GM06990 (cell line): ENCODE data around the gene SCAMP1.
"Not testable (repeated sequence)": the region's sequence is repeated elsewhere in the genome, so short reads cannot be mapped to it uniquely, and the experiment has no call there.

Source experiments
- DNase-seq: peaks from one replicate; pipeline ENCODE4 v3.0.0-alpha.2; 2011; ENCODE audit not compliant: insufficient read length; ENCODE audit errors: extremely low read depth
- H3K27me3 ChIP-seq: replicated peaks from 2 replicates; pipeline ENCODE4 v1.6.0; 2011; ENCODE audit warnings: low read length; ENCODE audit not compliant: control insufficient read depth, insufficient read depth
- H3K36me3 ChIP-seq: 2 replicates; pipeline ENCODE4 v1.5.1; 2011; ENCODE audit warnings: low read length; ENCODE audit not compliant: control insufficient read depth, insufficient read depth
- H3K4me3 ChIP-seq: replicated peaks from 2 replicates; pipeline ENCODE4 v1.5.1; 2011; ENCODE audit warnings: low read depth, mild to moderate bottlenecking, control low read depth, low read length
- TF ChIP-seq, protein P1 (sequence below): IDR thresholded peaks from 2 replicates; pipeline ENCODE4 v1.5.1; 2011; ENCODE audit warnings: low read length, control low read depth, mild to moderate bottlenecking, inconsistent platforms; ENCODE audit not compliant: insufficient read depth, poor library complexity, severe bottlenecking

SCAMP1 gene

DNA sequence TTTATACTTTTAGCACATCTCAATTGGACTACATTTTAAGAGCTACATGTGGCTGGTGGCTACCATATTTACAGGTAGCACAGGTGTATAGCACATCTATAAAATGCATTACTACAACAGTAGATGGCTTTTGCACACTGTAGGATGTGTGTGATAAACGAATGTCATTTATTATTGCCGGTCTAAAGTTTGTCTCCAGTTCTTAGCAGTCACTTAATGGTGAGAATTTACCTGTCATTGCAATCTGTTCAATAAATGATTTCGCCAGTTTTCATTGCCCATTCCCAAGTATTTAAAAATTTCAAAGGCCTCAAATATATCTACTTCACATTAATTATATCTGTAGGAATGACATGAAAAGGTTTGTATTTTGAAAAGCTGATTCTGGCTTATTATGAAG is 15.9 kb downstream of the SCAMP1 start:
- TF ChIP-seq, protein P1, sequence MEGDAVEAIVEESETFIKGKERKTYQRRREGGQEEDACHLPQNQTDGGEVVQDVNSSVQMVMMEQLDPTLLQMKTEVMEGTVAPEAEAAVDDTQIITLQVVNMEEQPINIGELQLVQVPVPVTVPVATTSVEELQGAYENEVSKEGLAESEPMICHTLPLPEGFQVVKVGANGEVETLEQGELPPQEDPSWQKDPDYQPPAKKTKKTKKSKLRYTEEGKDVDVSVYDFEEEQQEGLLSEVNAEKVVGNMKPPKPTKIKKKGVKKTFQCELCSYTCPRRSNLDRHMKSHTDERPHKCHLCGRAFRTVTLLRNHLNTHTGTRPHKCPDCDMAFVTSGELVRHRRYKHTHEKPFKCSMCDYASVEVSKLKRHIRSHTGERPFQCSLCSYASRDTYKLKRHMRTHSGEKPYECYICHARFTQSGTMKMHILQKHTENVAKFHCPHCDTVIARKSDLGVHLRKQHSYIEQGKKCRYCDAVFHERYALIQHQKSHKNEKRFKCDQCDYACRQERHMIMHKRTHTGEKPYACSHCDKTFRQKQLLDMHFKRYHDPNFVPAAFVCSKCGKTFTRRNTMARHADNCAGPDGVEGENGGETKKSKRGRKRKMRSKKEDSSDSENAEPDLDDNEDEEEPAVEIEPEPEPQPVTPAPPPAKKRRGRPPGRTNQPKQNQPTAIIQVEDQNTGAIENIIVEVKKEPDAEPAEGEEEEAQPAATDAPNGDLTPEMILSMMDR: no peak
- H3K27me3 ChIP-seq: no peaks in the 10 kb centered on the region
- no peak overlapping the region for H3K4me3 ChIP-seq
- H3K36me3 ChIP-seq: no peaks in the 10 kb centered on the region
- DNase-seq: no peak

DNA sequence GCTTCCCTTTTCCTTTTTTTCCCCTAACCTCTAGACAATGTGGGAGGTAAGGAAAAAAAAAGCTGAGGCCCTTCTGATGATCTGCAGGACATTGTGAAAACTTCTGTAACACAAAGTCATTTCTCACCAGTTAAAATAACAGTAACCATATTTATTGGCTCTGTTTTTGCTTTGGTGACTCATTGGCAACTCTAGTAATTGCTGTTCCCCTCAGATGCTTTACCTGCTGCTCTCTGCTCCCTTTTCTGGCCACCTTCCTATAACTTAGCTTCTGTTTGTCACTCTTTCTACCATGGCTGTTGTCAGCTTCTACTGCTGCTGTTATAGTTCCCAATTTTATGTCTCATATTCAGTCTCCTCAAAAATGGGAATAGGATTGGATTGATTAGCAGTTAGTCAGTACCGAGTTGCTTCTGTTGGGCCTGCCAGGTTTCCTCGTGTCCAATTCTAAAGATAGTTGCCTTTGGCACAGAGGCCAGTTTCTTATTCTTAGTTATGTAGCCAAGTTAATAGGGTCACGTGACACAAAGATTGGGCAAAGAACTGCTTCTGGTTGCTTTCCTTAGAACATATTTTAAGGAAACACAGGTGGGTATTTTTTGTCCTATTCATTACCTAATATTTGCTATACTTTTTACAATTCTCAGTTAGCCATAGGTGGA is 16.8 kb downstream of the SCAMP1 start:
- no peak for DNase-seq
- TF ChIP-seq, protein P1: no peak
- H3K36me3 ChIP-seq: no peaks in the 10 kb centered on the region
- no peak overlapping the region for H3K4me3 ChIP-seq
- no peaks in the 10 kb centered on the region for H3K27me3 ChIP-seq

DNA sequence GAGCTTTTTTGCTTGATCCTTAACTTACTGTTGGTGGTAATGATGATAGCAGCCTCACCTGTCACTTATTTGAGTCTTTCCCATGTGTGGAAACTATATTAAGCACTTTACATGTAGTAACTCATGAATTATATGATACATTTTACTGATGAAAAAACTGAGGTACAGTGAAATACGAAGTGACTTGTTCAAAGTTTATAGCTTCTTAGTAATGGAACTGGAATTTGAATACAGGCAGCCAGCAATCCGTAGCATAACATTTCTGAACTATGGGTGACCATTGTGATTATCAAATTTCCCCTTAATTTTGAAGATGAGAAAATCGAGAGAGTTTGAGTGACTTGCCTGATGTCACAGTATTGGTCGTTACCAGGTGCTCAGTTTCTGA is 17.3 kb downstream of the SCAMP1 start:
- DNase-seq: no peak
- no peak overlapping the region for H3K4me3 ChIP-seq
- H3K36me3 ChIP-seq: no peaks in the 10 kb centered on the region
- H3K27me3 ChIP-seq: no peaks in the 10 kb centered on the region
- TF ChIP-seq, protein P1: no peak

DNA sequence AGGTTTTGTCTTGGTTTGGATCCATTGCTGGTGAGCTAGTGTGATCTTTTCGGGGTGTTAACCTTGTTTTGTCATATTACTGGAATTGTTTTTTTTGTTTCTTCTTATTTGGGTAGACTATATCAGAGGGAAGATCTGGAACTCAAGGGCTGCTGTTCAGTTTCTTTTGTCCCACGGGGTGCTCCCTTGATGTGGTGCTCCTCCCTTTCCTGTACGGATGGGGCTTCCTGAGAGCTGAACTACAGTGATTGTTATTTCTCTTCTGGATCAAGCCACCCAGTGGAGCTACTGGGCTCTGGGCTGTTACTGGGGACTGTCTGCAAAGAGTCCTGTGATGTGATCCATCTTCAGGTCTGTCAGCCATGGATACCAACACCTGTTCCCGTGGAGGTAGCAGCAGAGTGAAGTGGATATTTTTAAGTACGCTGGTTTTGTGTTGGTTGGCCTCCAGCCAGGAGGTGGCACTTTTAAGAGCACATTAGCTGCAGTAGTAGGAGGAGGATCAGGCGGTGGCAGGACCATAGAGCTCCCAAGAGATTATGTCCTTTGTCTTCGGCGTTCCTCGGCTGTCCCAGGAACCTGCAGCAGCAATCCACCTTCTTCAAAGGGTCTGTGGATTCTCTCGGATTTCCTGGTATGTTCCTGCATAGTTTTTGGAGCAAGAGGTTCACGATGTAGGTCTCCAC is 27.2 kb downstream of the SCAMP1 start:
- Histone ChIP-seq H3K27me3 (no peaks in the 10 kb centered on the region), H3K4me3 (no peak overlapping the region), H3K36me3 (no peaks in the 10 kb centered on the region)
- TF ChIP-seq, protein P1: no peak
- no peak for DNase-seq

DNA sequence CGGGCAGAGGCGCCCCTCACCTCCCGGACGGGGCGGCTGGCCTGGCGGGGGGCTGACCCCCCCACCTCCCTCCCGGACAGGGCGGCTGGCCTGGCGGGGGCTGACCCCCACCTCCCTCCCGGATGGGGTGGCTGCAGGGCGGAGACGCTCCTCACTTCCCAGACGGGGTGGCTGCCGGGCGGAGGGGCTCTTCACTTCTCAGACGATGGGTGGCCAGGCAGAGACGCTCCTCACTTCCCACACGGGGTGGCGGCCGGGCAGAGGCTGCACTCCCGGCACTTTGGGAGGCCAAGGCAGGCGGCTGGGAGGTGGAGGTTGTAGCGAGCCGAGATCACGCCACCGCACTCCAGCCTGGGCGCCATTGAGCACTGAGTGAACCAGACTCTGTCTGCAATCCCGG is 30.9 kb downstream of the SCAMP1 start:
- not testable (repeated sequence) for H3K4me3 ChIP-seq, H3K27me3 ChIP-seq, DNase-seq, H3K36me3 ChIP-seq

DNA sequence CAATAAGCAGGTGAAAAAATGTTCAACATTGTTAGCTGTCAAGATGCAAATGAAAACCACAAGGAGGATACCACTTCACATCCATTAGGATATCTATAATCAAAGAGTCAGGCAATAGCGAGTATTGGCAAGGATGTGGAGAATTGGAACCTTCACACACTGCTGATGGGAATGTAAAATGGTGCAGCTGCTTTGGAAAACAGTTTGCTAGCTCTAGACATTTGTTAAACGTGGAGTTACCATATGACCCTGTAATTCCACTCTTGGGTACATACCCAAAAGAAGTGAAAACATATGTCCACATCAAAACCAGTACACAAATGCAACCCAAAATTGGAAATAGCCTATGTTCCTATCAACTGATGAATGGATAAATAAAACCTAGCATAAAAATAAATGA is 37.4 kb downstream of the SCAMP1 start:
- DNase-seq: no peak
- no peaks in the 10 kb centered on the region for H3K27me3 ChIP-seq
- no peaks in the 10 kb centered on the region for H3K36me3 ChIP-seq
- TF ChIP-seq, protein P1: no peak
- H3K4me3 ChIP-seq: no peak overlapping the region
